IPS DF 6.9 (cell line): ENCODE measurements around the gene LRRC59.

Source experiments
- DNase-seq: peaks from one replicate; pipeline ENCODE4 v3.0.0-alpha.2; 2013; ENCODE audit warnings: low read depth, low spot score
- H3K27ac ChIP-seq: one replicate; pipeline ENCODE4 v1.5.1; 2013; ENCODE audit warnings: low read length, control low read depth
- H3K27me3 ChIP-seq: 2 replicates; pipeline ENCODE4 v1.6.1; 2013; ENCODE audit warnings: mild to moderate bottlenecking, low read length; ENCODE audit not compliant: control insufficient read depth, insufficient read depth
- H3K36me3 ChIP-seq: 2 replicates; pipeline ENCODE4 v1.6.1; 2013; ENCODE audit warnings: low read length; ENCODE audit not compliant: control insufficient read depth, insufficient read depth
- H3K4me1 ChIP-seq: 2 replicates; pipeline ENCODE4 v1.6.1; 2013; ENCODE audit warnings: low read length; ENCODE audit not compliant: control insufficient read depth, insufficient read depth
- H3K4me3 ChIP-seq: 2 replicates; pipeline ENCODE4 v1.5.1; 2013; ENCODE audit warnings: mild to moderate bottlenecking, low read length
- H3K9me3 ChIP-seq: 2 replicates; pipeline ENCODE4 v1.6.1; 2013; ENCODE audit warnings: low read length, inconsistent platforms; ENCODE audit not compliant: control insufficient read depth, insufficient read depth
- WGBS: extraction: QIAGEN DNeasy Blood & Tissue Kit; methylation state at CpG from one replicate; pipeline ENCODE4 v1.1.7; 2013; ENCODE audit warnings: mixed read lengths, missing lambda C conversion rate; ENCODE audit not compliant: insufficient read length, insufficient coverage; 5-methylcytosine and 5-hydroxymethylcytosine counted together

The LRRC59 gene

GRCh38 chr17:50382931-50383330 lies 14.4 kb downstream of the LRRC59 start:
- WGBS: no CpG with 5 or more reads among the region's 12 CpGs
- Histone ChIP-seq H3K4me3 (no peak overlapping the region), H3K9me3 (no peaks in the 10 kb centered on the region), H3K36me3 (peaks cover 33% of the 10 kb centered on the region), H3K27ac (no peak overlapping the region), H3K27me3 (no peaks in the 10 kb centered on the region), H3K4me1 (no peaks in the 10 kb centered on the region)
- no peak for DNase-seq

- WGBS: no CpG with 5 or more reads among the region's 3 CpGs
- no peaks in the 10 kb centered on the region for H3K4me1 ChIP-seq
- no peak overlapping the region for H3K27ac ChIP-seq
- no peak for DNase-seq
- H3K4me3 ChIP-seq: no peak overlapping the region
- H3K36me3 ChIP-seq: peaks cover 26% of the 10 kb centered on the region
- no peaks in the 10 kb centered on the region for H3K9me3 ChIP-seq
- H3K27me3 ChIP-seq: no peaks in the 10 kb centered on the region
Measured at GRCh38 chr17:50381920-50382319, 15.4 kb downstream of the LRRC59 start.

- Histone ChIP-seq H3K4me3 (no peak overlapping the region), H3K4me1 (no peaks in the 10 kb centered on the region), H3K36me3 (peaks cover 23% of the 10 kb centered on the region), H3K27me3 (no peaks in the 10 kb centered on the region), H3K27ac (no peak overlapping the region), H3K9me3 (no peaks in the 10 kb centered on the region)
- no CpG with 5 or more reads among the region's 7 CpGs for WGBS
- no peak for DNase-seq
Measured at GRCh38 chr17:50381260-50381815, 16.0 kb downstream of the LRRC59 start.

GRCh38 chr17:50380369-50381259 lies 16.7 kb downstream of the LRRC59 start:
- no peak overlapping the region for H3K27ac ChIP-seq
- no peaks in the 10 kb centered on the region for H3K4me1 ChIP-seq
- H3K4me3 ChIP-seq: no peak overlapping the region
- H3K36me3 ChIP-seq: peaks cover 25% of the 10 kb centered on the region
- H3K27me3 ChIP-seq: no peaks in the 10 kb centered on the region
- no CpG with 5 or more reads among the region's 13 CpGs for WGBS
- H3K9me3 ChIP-seq: no peaks in the 10 kb centered on the region
- no peak for DNase-seq

- Histone ChIP-seq H3K27ac (no peak overlapping the region), H3K27me3 (no peaks in the 10 kb centered on the region), H3K4me1 (no peaks in the 10 kb centered on the region), H3K36me3 (peaks cover 22% of the 10 kb centered on the region), H3K4me3 (no peak overlapping the region), H3K9me3 (no peaks in the 10 kb centered on the region)
- DNase-seq: no peak
- no CpG with 5 or more reads among the region's 6 CpGs for WGBS
Measured at GRCh38 chr17:50379351-50380132, 17.8 kb downstream of the LRRC59 start.

GRCh38 chr17:50375858-50376538 lies 21.3 kb downstream of the LRRC59 start:
- Histone ChIP-seq H3K4me3 (no peak overlapping the region), H3K27me3 (no peaks in the 10 kb centered on the region), H3K27ac (no peak overlapping the region), H3K36me3 (peaks cover 9% of the 10 kb centered on the region), H3K4me1 (no peaks in the 10 kb centered on the region), H3K9me3 (no peaks in the 10 kb centered on the region)
- DNase-seq: no peak
- WGBS: no CpG with 5 or more reads among the region's 5 CpGs

GRCh38 chr17:50373705-50374104 lies 23.6 kb downstream of the LRRC59 start:
- Histone ChIP-seq H3K27me3 (no peaks in the 10 kb centered on the region), H3K9me3 (no peaks in the 10 kb centered on the region), H3K36me3 (peaks cover 13% of the 10 kb centered on the region), H3K27ac (no peak overlapping the region), H3K4me3 (peak overlapping the region; percentile 66; the same call in 1 of the 2 replicates), H3K4me1 (no peaks in the 10 kb centered on the region)
- no CpG with 5 or more reads among the region's 2 CpGs for WGBS
- no peak for DNase-seq

- peak; percentile 72 for DNase-seq
- Histone ChIP-seq H3K4me3 (peak within 1 kb of the TSS; percentile 66), H3K27ac (no peak within 1 kb of the TSS), H3K27me3 (no peaks in the 10 kb centered on the region), H3K9me3 (no peaks in the 10 kb centered on the region), H3K4me1 (no peaks in the 10 kb centered on the region), H3K36me3 (peaks cover 18% of the 10 kb centered on the region)
- no CpG with 5 or more reads among the region's 42 CpGs for WGBS
Measured at GRCh38 chr17:50372758-50373556, 24.4 kb downstream of the LRRC59 start, which contains the start of the genes EME1 and MRPL27. EME1 (plus strand) TSS chr17:50373229; CDS start chr17:50375209, 1,980 bp downstream. MRPL27 (minus strand) TSS chr17:50373184; CDS start chr17:50373170, 14 bp downstream.

GRCh38 chr17:50372222-50372757 lies 25.0 kb downstream of the LRRC59 start:
- H3K36me3 ChIP-seq: peaks cover 24% of the 10 kb centered on the region
- H3K27ac ChIP-seq: no peak overlapping the region

More at GRCh38 chr17:50372222-50372757, 25.0 kb downstream of the LRRC59 start:
- Histone ChIP-seq H3K4me3 (peak overlapping the region; percentile 66; the same call in 1 of the 2 replicates), H3K27me3 (no peaks in the 10 kb centered on the region), H3K4me1 (no peaks in the 10 kb centered on the region), H3K9me3 (no peaks in the 10 kb centered on the region)
- DNase-seq: no peak
- WGBS: no CpG with 5 or more reads among the region's 14 CpGs
